D721Med (cell line): Measurements from ENCODE around the gene GPX2.

Experiments
- DNase-seq: peaks from one replicate; pipeline ENCODE4 v3.0.0; 2011; ENCODE audit warnings: low spot score; ENCODE audit not compliant: insufficient read length
- FAIRE-seq: peaks from 2 replicates; lab custom pipeline; 2011; peaks lifted over from hg19 to GRCh38; lab: Jason Lieb, UNC
- CTCF ChIP-seq: IDR thresholded peaks from 2 replicates; pipeline ENCODE4 v1.5.1; 2012; ENCODE audit warnings: mild to moderate bottlenecking, control low read depth; ENCODE audit not compliant: insufficient read depth; ENCODE audit errors: missing control alignments

GPX2 gene

GRCh38 chr14:64942531-64943111 is at the start of gene GPX2:
GPX2 (minus strand) TSS chr14:64942745; CDS start chr14:64942726, 19 bp downstream.
- DNase-seq (no peak), FAIRE-seq (no peak)
- no peak for TF ChIP-seq CTCF

GRCh38 chr14:64990939-64991338 is 48.4 kb upstream of the GPX2 start:
- DNase-seq, result no peak
- no peak for TF ChIP-seq CTCF
- FAIRE-seq, result no peak

- DNase-seq, result no peak
- no peak for TF ChIP-seq CTCF
- FAIRE-seq, result no peak
Measured at GRCh38 chr14:64990296-64990695, 47.8 kb upstream of the GPX2 start.

- TF ChIP-seq CTCF, result no peak
- FAIRE-seq (no peak), DNase-seq (no peak)
Measured at GRCh38 chr14:64987438-64987767, 44.9 kb upstream of the GPX2 start.

GRCh38 chr14:64986648-64987437 is 44.3 kb upstream of the GPX2 start, which contains the start of gene FNTB:
FNTB (plus strand) TSS chr14:64986895; CDS start chr14:64986954, 59 bp downstream.
- DNase-seq, result peak; percentile 88
- no peak for FAIRE-seq

GRCh38 chr14:64983439-64984310 is 41.1 kb upstream of the GPX2 start:
- DNase-seq (no peak), FAIRE-seq (no peak)
- peak; percentile 63 for TF ChIP-seq CTCF

More at GRCh38 chr14:64986648-64987437, 44.3 kb upstream of the GPX2 start, which contains the start of gene FNTB:
- peak; percentile 96 for TF ChIP-seq CTCF
